HepG2 (cell line): ENCODE data around the gene CD7. TPM values are rescaled to one million over a fixed set of nuclear protein-coding genes. Genes with fewer than 3 reads are reported as not detected.

ENCODE experiments used
- ARNTL ChIP-seq: sonication (generic); formaldehyde crosslinking; IDR thresholded peaks from 2 replicates; pipeline ENCODE4 v1.4.0; 2020; ENCODE audit warnings: mild to moderate bottlenecking, missing genetic modification reagents
- BCL6 ChIP-seq: IDR thresholded peaks from 2 replicates; pipeline ENCODE4 v1.6.1; 2016; ENCODE audit warnings: missing genetic modification reagents, missing compliant biosample characterization
- CCDC6 ChIP-seq: sonication (generic); formaldehyde crosslinking; IDR thresholded peaks from 2 replicates; pipeline ENCODE4 v1.8.1; 2022; ENCODE audit warnings: mild to moderate bottlenecking, missing genetic modification reagents, moderate library complexity
- EZH2 ChIP-seq: conservative IDR thresholded peaks from 2 replicates; pipeline ENCODE4 v1.6.1; 2012; ENCODE audit warnings: mild to moderate bottlenecking, low read depth, low read length, moderate library complexity
- MBNL3 ChIP-seq: fragments of 250-450 bp; sonication (Bioruptor Pico); conservative IDR thresholded peaks from 2 replicates; pipeline ENCODE4 v1.8.0; 2022; ENCODE audit warnings: mild to moderate bottlenecking, inconsistent platforms
- PRDM15 ChIP-seq: sonication (generic); formaldehyde crosslinking; IDR thresholded peaks from 2 replicates; pipeline ENCODE4 v1.4.0; 2020; ENCODE audit warnings: missing genetic modification reagents
- SOX5 ChIP-seq: IDR thresholded peaks from 2 replicates; pipeline ENCODE4 v1.6.1; 2016; ENCODE audit warnings: borderline replicate concordance
- ZMAT3 ChIP-seq: sonication (generic); formaldehyde crosslinking; conservative IDR thresholded peaks from 2 replicates; pipeline ENCODE4 v1.7.0; 2021; ENCODE audit warnings: missing genetic modification reagents
- ZNF362 ChIP-seq: sonication (generic); formaldehyde crosslinking; IDR thresholded peaks from 2 replicates; pipeline ENCODE4 v1.4.0; 2020; ENCODE audit warnings: missing genetic modification reagents, mild to moderate bottlenecking, borderline replicate concordance
- ZNF367 ChIP-seq: sonication (generic); formaldehyde crosslinking; IDR thresholded peaks from 2 replicates; pipeline ENCODE4 v1.4.0; 2020; ENCODE audit warnings: missing genetic modification reagents, borderline replicate concordance
- ZNF782 ChIP-seq: sonication (generic); formaldehyde crosslinking; IDR thresholded peaks from 2 replicates; pipeline ENCODE4 v1.4.0; 2020; ENCODE audit warnings: missing genetic modification reagents, mild to moderate bottlenecking, borderline replicate concordance
- polyA plus RNA-seq, 8 experiments: library from polyadenylated mRNA; depleted of rRNA in 3 of 8; stranded (reverse) in 7 of 8; unstranded in 1 of 8; fragments of >200 nt; fragmentation: Illumina TruSeq in 4 of 8; extraction: Trizol in 4 of 8; gene quantifications; 2 replicates each; pipeline versions ENCODE4 v1.2.1 to v1.2.3, GENCODE V29; 2011 to 2016; ENCODE audit warnings: low read depth in 4 of 8, missing spikeins in 1 of 8, mixed read lengths in 1 of 8; ENCODE audit not compliant: insufficient read depth in 1 of 8
- total RNA-seq, 5 experiments: library from RNA; depleted of rRNA; stranded (reverse); fragments of >200 nt; fragmentation: Illumina TruSeq; extraction: Trizol; gene quantifications; 2 replicates each; pipeline ENCODE4 v1.2.3, GENCODE V29; 2016; ENCODE audit warnings: low read depth in 1 of 5
- TF ChIP-seq, protein P1 (sequence below): sonication (generic); formaldehyde crosslinking; IDR thresholded peaks from 2 replicates; pipeline ENCODE4 v1.4.0; 2020; ENCODE audit warnings: missing genetic modification reagents
- TF ChIP-seq, protein P2 (sequence below): sonication (generic); formaldehyde crosslinking; IDR thresholded peaks from 2 replicates; pipeline ENCODE4 v1.4.0; 2020; ENCODE audit warnings: missing genetic modification reagents
- TF ChIP-seq, protein P3 (sequence below): IDR thresholded peaks from 2 replicates; pipeline ENCODE4 v1.6.1; 2018; ENCODE audit warnings: missing genetic modification reagents

CD7 gene
- total and polyA plus RNA-seq, 2 of the 13 experiments (the other 11 are each of a cell fraction or from before 2014, with no cell fraction given), result 67.6 to 76.4 TPM

DNA sequence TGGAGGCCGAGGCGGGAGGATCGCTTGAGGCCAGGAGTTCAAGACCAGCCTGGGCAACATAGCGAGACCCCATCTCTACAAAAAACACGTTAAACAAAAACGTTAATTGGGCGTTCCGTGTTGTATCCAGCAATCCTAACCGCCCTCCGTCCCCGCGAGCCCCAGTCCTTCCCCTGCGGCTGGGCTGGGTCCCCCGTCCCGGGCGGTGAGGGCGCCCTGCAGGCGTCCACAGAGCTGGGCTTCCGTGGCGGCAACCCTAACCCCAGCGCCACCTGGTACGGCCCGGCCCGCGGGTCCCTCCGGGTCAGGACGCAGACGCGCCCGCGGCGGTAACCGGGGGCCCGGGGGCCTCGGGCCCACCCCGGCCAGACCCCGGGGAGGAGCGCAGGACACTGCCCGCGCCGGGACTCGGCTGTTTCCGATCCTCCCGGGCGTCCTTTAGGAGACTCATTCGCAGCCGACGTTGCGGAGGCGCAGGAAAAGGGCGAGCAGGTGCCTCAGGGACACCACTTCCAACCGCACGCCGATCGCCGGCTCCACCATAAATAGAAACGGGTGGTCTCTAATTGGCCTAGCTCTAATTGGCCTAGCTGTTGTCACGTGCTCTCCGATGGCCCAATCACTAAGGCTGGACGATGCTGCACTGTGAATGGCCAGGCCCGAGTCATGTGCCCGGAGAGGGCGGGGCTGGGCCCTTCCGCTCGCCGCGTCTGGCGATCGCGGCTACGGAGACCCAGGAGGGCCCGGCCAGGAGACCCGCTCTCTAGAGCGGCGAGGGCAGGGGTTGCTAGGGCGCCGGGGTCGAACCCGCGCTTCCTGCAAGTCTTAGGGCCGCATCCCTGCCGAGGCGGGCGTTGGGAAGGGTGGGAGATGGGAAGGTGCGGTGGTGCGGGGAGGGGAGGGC is 24.9 kb downstream of the CD7 start (continued):
- TF ChIP-seq, protein P1, sequence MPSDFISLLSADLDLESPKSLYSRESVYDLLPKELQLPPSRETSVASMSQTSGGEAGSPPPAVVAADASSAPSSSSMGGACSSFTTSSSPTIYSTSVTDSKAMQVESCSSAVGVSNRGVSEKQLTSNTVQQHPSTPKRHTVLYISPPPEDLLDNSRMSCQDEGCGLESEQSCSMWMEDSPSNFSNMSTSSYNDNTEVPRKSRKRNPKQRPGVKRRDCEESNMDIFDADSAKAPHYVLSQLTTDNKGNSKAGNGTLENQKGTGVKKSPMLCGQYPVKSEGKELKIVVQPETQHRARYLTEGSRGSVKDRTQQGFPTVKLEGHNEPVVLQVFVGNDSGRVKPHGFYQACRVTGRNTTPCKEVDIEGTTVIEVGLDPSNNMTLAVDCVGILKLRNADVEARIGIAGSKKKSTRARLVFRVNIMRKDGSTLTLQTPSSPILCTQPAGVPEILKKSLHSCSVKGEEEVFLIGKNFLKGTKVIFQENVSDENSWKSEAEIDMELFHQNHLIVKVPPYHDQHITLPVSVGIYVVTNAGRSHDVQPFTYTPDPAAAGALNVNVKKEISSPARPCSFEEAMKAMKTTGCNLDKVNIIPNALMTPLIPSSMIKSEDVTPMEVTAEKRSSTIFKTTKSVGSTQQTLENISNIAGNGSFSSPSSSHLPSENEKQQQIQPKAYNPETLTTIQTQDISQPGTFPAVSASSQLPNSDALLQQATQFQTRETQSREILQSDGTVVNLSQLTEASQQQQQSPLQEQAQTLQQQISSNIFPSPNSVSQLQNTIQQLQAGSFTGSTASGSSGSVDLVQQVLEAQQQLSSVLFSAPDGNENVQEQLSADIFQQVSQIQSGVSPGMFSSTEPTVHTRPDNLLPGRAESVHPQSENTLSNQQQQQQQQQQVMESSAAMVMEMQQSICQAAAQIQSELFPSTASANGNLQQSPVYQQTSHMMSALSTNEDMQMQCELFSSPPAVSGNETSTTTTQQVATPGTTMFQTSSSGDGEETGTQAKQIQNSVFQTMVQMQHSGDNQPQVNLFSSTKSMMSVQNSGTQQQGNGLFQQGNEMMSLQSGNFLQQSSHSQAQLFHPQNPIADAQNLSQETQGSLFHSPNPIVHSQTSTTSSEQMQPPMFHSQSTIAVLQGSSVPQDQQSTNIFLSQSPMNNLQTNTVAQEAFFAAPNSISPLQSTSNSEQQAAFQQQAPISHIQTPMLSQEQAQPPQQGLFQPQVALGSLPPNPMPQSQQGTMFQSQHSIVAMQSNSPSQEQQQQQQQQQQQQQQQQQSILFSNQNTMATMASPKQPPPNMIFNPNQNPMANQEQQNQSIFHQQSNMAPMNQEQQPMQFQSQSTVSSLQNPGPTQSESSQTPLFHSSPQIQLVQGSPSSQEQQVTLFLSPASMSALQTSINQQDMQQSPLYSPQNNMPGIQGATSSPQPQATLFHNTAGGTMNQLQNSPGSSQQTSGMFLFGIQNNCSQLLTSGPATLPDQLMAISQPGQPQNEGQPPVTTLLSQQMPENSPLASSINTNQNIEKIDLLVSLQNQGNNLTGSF (CRISPR knock-in tag), result peak; percentile 78; the same call in 1 of the 2 replicates
- TF ChIP-seq, protein P2, sequence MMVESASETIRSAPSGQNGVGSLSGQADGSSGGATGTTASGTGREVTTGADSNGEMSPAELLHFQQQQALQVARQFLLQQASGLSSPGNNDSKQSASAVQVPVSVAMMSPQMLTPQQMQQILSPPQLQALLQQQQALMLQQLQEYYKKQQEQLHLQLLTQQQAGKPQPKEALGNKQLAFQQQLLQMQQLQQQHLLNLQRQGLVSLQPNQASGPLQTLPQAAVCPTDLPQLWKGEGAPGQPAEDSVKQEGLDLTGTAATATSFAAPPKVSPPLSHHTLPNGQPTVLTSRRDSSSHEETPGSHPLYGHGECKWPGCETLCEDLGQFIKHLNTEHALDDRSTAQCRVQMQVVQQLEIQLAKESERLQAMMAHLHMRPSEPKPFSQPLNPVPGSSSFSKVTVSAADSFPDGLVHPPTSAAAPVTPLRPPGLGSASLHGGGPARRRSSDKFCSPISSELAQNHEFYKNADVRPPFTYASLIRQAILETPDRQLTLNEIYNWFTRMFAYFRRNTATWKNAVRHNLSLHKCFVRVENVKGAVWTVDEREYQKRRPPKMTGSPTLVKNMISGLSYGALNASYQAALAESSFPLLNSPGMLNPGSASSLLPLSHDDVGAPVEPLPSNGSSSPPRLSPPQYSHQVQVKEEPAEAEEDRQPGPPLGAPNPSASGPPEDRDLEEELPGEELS, result no peak
- TF ChIP-seq ZNF362 (CRISPR knock-in tag), result no peak
- TF ChIP-seq ARNTL (CRISPR knock-in tag), result peak; percentile 47; the same call in 1 of the 2 replicates
- TF ChIP-seq, protein P3, sequence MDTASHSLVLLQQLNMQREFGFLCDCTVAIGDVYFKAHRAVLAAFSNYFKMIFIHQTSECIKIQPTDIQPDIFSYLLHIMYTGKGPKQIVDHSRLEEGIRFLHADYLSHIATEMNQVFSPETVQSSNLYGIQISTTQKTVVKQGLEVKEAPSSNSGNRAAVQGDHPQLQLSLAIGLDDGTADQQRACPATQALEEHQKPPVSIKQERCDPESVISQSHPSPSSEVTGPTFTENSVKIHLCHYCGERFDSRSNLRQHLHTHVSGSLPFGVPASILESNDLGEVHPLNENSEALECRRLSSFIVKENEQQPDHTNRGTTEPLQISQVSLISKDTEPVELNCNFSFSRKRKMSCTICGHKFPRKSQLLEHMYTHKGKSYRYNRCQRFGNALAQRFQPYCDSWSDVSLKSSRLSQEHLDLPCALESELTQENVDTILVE (CRISPR knock-in tag), result no peak
- TF ChIP-seq BCL6, result peak; percentile 29; the same call in 1 of the 2 replicates
- peak; percentile 86 for TF ChIP-seq ZNF782
- 0 out of 2 replicates have a peak, but pooled peaks have one; percentile 25 for TF ChIP-seq PRDM15 (CRISPR knock-in tag)
- TF ChIP-seq ZNF367 (CRISPR knock-in tag), result 0 out of 2 replicates have a peak, but pooled peaks have one; percentile 33
- no peak for TF ChIP-seq CCDC6 (CRISPR knock-in tag)
- 0 out of 2 replicates have a peak, but pooled peaks have one; percentile 25 for TF ChIP-seq SOX5 (CRISPR knock-in tag)
- TF ChIP-seq EZH2, result no peak
- peak; percentile 57; the same call in 1 of the 2 replicates for TF ChIP-seq ZMAT3 (CRISPR knock-in tag)
- TF ChIP-seq MBNL3 (CRISPR knock-in tag), result no peak
